GM21447 (cell line): ENCODE data around the gene HLA-F.

Source experiments
- ATAC-seq: cut with Tn5 transposase; IDR thresholded peaks from one replicate; pipeline ENCODE4 v1.9.1; 2021; ENCODE audit not compliant: unreplicated experiment

Gene HLA-F

DNA sequence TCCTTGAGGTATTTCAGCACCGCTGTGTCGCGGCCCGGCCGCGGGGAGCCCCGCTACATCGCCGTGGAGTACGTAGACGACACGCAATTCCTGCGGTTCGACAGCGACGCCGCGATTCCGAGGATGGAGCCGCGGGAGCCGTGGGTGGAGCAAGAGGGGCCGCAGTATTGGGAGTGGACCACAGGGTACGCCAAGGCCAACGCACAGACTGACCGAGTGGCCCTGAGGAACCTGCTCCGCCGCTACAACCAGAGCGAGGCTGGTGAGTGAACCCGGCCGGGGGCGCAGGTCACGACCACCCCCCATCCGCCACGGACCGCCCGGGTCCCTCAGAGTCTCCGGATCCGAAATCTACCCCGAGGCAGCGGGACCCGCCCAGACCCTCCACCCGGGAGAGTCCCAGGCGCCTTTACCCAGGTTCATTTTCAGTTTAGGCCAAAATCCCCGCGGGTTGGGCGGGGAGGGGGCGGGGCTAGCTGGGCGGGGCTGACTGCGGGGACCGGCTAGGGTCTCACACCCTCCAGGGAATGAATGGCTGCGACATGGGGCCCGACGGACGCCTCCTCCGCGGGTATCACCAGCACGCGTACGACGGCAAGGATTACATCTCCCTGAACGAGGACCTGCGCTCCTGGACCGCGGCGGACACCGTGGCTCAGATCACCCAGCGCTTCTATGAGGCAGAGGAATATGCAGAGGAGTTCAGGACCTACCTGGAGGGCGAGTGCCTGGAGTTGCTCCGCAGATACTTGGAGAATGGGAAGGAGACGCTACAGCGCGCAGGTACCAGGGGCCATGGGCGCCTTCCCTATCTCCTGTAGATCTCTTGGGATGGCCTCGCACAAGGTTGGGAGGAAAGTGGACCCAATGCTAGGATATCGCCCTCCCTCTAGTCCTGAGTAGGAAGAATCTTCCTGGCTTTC lies 693 bp downstream of the HLA-F start:
- peak; percentile 49 for ATAC-seq

DNA sequence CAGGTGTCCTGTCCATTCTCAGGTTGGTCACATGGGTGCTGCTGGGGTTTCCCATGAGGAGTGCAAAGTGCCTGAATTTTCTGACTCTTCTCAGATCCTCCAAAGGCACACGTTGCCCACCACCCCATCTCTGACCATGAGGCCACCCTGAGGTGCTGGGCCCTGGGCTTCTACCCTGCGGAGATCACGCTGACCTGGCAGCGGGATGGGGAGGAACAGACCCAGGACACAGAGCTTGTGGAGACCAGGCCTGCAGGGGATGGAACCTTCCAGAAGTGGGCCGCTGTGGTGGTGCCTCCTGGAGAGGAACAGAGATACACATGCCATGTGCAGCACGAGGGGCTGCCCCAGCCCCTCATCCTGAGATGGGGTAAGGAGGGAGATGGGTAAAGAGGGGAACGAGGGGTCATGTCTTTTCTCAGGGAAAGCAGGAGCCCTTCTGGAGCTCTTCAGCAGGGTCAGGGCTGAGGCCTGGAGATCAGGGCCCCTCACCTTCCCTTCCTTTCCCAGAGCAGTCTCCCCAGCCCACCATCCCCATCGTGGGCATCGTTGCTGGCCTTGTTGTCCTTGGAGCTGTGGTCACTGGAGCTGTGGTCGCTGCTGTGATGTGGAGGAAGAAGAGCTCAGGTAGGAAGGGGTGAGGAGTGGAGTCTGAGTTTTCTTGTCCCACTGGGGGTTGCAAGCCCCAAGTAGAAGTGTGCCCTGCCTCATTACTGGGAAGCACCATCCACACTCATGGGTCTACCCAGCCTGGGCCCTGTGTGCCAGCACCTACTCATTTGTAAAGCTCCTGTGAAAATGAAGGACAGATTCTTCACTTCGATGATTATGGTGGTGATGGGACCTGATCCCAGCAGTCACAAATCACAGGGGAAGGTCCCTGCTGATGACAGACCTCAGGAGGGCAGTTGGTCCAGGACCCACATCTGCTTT lies 2.0 kb downstream of the HLA-F start:
- ATAC-seq, result no peak

DNA sequence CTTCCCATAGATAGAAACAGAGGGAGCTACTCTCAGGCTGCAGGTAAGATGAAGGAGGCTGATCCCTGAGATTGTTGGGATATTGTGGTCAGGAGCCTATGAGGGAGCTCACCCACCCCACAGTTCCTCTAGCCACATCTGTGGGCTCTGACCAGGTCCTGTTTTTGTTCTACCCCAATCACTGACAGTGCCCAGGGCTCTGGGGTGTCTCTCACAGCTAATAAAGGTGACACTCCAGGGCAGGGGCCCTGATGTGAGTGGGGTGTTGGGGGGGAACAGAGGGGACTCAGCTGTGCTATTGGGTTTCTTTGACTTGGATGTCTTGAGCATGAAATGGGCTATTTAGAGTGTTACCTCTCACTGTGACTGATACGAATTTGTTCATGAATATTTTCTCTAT lies 2.8 kb downstream of the HLA-F start:
- ATAC-seq, result no peak

DNA sequence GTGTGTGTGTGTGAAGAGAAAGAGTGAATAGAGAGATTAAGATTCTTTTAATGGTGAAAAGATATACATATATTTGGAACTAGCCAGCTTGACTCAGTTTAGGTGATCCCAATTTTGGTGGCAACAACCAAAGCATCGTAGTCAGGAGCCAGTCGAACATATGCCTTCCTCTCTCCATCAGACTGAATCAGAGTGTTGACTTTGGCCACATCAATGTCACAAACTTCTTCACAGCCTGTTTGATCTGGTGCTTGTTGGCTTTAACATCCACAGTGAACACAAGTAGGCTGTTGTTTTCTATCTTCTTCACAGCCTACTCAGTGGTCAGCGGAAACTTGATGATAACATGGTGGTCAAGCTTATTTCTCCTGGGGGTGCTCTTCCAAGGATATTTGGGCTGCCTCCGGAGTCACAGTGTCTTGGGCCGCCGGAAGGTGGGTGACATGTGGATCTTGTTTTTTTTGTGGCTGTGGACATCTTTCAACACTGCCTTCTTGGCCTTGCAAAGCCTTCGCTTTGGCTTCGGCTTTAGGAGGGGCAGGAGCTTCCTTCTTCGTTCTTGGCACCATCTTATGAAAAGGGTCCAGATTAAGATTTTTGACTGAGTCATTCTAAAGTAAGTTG lies 3.4 kb downstream of the HLA-F start:
- ATAC-seq, result no peak

DNA sequence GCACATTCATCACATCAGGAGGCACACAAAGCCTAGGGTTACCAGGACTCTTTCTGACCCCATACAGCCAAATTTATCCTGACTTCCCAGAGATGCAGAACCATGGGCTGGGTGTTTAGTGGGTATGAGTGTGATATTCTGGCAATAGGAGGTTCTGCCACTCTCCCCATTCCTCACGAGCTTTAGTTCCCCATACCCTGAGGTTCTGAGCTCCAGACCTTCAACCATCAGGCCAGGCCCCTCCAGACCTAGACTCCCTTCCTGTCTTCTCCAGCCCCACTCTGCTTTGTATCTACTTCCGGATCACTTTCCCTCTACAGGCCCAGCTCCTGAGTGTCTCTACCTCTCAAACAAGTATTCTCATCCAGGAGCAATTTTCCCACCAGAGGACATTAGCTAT lies 4.4 kb downstream of the HLA-F start:
- ATAC-seq, result no peak

DNA sequence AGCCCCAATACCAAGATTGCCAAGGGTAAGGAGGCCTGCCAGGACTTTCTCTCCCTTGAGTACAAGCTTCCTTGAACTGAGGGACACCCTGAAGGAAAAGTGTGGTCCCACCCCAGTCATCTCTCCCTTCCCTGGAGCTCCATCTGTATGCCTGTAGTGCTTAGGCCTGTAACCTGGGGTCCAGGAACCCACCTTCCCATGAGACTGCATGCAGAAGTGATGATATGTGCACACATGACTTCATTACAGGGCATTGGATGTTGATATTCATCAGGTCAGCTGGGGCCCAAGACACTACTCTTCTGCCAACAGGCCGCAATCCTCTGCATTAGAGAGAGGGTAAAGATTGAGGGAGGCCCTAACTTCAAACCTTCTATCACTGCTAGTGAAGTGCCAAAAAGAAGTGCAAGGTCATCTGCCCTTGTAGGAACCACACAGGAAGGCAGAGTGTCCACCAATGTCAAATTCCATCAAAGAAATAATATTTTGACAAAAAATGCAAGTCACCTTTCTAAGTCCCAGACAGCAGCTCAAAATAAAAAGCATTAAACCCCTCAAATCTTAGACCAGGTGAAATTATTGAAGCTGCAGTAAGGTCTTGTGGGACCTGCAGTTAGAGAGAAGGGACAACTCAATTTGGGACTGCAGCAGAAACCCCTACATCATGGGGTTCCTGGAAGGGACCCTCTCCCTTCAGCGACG lies 5.1 kb downstream of the HLA-F start:
- ATAC-seq, result no peak

DNA sequence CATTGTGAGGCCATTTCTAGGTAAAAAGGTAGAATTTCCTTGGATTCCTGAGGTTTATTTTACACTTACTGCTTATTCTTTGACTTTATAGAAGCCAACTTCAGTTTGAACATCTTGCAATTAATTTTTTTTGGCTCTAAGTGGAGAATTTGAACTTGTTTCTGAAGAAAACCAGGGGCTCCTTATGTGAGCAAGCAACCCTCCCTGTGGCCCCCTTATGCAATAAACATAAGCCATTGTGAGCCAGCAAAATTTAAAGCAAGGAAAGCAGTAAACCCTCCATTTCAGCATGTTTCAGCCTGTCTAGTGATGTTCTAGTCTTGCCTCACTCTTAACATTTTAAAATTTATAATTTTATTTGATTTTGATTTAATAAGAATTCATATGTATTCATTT lies 5.6 kb downstream of the HLA-F start:
- no peak for ATAC-seq

DNA sequence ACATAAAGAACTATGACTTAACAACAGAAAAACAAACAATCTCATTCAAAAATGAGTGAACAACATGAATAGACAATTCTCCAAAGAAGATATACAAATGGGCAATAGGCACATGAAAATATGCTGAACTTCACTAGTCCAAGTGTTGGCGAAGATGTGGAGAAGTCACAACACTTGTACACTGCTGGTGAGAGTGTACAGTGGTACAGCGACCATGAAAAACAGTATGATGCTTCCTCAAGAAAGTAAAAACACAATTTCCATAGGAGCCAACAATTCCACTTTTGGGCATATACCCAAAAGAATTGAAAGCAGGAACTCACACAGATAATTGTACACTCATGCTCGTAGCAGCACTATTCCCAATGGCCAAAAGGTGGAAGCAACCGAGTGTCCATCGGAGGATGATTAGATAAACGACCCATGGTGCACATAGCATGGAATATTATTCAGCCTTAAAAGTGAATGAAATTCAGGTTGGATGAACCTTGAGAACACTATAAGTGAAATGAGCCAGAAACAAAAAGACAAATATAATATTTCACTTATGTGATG lies 6.6 kb downstream of the HLA-F start:
- no peak for ATAC-seq

DNA sequence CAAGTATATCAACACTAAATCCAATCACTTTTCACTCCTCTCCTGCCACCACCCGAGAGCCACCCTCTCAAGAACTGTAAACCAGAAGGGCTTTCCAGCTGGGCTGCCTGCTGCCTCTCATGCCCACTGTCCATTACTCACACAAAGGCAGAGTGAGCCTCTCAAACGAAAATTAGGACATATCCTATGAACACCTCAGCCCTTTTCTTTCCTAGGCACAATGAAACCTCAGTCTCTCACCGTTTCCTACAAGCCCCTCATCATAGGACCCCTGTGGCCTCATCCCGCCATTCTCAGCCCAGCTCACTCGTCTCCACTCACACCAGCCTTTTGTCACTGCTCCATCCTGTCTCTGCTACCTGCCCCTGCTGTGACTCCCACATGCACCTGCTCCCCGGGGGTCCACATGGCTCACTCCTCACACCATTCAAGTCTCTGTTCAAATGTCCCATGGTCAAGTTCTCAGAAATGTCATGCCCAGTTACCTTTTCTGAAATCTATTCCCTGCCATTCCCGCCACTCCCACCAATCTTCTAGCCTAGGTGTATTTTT lies 7.4 kb downstream of the HLA-F start:
- no peak for ATAC-seq

DNA sequence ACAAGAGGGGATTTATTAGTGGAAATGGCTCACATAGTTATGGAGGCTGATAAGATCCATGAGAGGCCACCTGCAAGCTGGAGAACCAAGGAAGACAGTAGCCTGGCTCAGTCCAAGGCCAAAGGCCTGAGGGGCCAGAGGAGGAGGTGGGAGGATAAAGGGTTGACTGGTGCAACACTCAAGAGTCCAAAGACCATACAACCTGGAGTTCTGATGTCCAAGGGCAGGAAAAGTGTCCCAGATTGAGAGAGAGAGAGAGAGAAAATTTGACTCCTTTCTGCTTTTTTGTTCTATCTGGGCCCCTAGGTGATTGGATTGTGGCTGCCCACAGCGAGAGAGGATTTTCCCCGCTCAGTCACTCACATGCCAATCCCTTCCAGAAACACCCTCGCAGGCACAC lies 8.0 kb downstream of the HLA-F start:
- ATAC-seq, result no peak

DNA sequence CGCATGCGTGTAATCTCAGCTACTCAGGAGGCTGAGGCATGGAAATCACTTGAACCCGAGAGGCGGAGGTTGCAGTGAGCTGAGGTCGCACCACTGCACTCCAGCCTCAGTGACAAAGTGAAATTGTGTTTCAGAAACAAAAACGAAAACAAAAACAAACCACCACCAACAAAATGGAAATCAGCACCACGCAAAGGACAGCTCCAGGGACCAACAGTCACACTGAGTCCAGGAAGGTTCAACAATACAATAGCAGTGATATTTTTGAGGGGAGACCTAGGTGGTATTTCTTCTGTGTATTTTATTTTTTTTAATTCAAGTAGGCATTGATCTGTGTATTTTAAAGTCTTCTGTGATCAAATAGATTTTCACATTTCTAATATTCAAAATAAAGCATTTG lies 9.8 kb downstream of the HLA-F start:
- ATAC-seq, result no peak

DNA sequence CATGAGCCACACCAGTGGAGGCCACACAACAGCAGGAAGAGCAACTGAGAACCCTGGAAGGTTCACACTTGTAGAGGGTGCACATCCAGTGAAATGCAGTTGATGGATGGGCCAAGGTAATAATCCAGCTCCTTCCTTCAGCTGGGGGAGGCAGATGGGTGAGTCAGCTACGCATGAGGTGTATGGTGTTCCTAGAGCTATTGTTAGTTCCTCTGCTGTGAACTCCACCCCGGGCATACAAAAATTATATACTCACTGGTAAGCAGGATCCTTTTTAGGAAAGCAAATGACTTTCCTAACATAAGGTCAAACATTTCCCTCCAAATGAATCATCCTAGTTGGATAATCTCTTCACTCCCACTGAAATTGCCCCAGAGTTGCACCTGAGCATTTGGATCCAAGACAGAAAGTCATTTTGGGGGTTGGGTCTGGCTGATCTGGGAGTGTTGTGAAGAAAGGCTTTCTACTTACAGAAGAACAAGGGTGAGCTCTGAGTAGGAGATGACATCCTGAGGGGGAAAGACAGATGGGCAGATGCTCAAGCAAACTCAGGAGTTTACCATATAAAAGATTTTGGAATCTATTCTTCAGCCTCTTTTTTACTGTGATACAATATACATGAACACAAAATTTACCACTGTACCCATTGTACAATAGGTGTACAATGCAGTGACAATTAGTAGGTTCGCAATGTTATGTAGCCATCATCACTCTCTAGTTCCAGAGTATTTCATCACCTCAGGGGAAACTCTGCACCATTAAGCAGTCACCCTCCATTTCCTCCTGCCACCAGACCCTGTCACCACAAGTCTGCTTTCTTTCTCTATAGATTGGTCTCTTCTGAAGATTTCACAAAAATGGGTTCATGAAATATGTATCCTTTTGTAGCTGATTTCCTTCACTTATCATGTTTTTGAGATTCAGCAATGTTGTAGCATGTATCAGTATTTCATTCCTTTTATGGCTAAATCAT lies 11.1 kb downstream of the HLA-F start:
- ATAC-seq, result no peak

DNA sequence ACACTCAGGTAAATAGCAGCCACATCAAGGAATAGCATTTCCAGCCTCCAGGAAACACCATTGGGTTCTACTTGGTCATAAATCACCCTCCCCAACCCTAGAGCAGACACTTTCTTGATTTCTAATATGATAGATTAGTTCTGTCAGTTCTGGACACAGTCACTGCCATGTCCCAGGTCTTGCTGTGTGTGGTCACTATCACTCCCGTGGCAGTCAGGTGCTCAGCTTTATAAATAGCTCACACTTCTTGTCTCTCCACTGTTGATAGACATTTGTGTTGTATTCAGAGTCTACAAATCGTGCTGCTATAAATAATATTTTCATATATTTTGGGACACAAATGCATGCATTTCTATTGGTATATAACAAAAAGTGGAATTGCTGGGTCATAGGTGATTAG lies 13.3 kb downstream of the HLA-F start:
- no peak for ATAC-seq

DNA sequence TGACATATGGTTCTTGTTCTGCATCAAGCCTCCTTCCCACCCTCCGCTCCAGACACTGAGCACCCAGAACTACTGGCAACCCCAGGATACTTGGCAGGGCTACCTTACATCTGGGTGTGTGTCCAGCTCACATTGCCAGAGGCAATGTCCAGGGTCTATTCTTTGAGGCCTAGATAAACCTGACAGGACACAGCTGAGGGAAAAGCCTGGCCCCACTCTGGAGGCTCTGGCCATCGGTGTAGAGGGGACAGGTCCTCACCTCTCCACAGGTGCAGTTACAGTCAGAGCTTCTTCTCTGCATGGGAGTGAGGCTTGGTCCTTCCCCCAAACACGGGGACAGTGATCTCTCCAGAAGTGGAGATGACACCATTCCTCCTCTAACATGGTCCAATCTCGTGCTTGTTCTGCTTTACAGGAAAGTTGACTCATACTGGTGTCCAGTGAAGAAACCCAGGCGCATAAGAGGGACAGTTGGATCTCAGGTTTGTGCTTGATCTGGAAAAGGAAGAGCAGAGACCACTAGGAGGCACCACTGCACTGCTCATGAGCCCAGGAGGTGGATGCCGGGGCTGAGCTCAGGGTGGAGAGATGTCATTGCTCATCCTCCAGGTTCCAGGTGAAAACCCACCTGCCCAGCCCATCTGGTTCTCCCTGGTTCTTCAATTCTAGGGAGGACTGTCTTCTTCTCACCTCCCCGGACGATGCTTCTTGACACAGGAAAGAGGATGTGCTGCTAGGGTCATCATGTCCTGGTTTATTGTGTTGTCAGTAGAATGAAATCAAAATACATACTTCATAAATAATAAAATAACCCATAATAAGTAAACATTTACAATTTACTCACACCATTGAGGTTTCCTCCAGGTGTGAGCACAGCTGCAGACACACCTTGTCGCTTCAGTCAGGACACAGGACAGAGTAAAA lies 14.7 kb downstream of the HLA-F start:
- ATAC-seq, result no peak

DNA sequence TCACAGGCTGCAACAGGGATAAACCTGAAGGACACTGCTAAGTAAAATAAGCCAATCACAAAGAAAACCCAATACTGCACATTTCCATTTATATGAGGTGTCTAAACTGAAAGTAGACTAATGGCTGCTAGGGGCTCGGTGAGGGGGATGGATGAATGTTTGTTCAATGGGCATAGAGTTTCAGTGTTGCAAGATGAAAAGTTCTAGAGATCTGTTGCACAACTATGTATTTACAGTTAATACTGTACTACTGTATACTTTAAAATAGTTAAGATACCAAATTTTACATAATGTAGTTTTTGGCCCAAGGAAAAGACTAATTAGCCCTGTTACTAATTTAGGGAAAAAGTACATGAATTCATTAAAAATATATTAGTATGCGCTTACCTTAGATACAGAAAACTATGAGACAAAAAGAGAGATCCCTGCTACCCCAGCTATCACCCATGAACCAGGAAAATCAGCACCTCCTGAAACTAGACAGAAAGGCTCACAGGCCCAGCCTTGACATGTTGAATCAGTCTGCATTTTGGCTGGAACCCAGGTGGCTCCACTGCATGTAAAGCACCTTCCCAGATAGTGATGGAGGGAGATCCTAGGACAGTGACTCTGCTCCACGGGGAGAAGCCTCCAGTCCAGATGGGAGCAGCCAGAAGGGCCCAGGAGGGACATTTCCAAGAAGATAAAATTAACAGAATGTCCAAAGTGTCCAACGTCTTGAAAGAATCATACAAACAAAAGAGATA lies 16.1 kb downstream of the HLA-F start:
- ATAC-seq, result no peak

DNA sequence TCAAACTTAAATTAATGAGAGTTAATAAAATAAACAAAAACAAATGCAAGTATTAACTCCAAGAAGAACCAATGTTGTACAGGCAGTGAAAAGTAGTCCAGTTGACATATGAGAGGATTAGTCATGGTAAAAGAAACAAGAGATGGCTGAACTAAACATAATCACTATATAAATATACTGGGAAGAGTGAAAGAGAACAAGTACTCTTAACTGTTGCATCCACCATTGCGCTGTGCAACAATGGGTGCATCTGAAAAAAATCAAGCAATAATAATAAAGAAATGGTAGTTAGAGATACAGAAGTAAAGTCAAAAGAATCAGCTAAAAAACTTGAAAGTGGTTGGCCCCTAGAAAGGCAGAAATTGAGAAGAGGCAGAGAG lies 16.6 kb downstream of the HLA-F start:
- ATAC-seq, result no peak

DNA sequence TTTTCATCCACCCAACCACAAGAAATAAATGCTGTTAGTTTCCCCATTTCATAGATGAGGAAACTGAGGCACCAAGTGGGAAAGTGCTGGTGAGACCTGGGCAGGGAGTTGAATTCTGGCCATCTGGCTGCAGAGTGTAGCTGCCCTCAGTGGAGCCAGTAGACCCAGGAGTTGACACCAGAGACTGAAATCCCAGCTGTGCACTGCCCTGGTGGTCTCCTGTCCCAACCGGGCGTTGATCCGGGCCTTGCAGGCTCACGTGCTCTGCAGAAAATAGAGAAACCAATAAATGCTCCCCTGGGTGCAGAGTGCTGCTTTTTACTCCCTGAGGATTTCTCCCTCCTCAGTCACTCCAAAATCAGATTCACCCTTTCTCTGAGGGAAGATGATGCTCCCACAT lies 18.4 kb downstream of the HLA-F start:
- no peak for ATAC-seq
